ENCODE measurements around the gene NABP2. TPM values are rescaled to one million over a fixed set of nuclear protein-coding genes. Genes with fewer than 3 reads are reported as not detected.

Gene NABP2
- total and polyA plus RNA-seq, 2 donors (not counting 3 experiments of a cell fraction or from before 2014, with no cell fraction given): 42.4 to 59.7 TPM

- H3K9me3 ChIP-seq (replicated peaks; ENCODE audit: control insufficient read depth, insufficient read depth, low read length): no peaks in the 10 kb centered on the region
- POLR2A ChIA-PET: no interaction called here
- no peak overlapping the region for H3K27ac ChIP-seq (ENCODE audit: insufficient read depth, low read depth, low read length)
- no peaks in the 10 kb centered on the region for H3K9me1 ChIP-seq (replicated peaks; ENCODE audit: control insufficient read depth, extremely low read depth, insufficient read depth, low read length)
- no peak overlapping the region for H2AFZ ChIP-seq (ENCODE audit: low read depth, low read length)
- TF ChIP-seq JUN (IDR thresholded peaks at IDR 0.05; ENCODE audit: borderline replicate concordance, insufficient read depth, insufficient read length, low read depth) (no peak), EZH2 (IDR thresholded peaks at IDR 0.05; ENCODE audit: borderline replicate concordance, low read depth, low read length, severe bottlenecking) (no peak)
- no peak overlapping the region for H3K9ac ChIP-seq (replicated peaks; ENCODE audit: extremely low read depth, insufficient read depth, low read length)
- H3K4me3 ChIP-seq (replicated peaks in 1 of 3; ENCODE audit: insufficient read depth in 1 of 3, low read depth in 1 of 3, low read length in 3 of 3): no peak overlapping the region
- H3K4me2 ChIP-seq (ENCODE audit: insufficient read depth, low read length): no peak overlapping the region
- intact Hi-C loops (cut with micrococcal nuclease): no loop called here
- FAIRE-seq (no peak), DNase-seq (ENCODE audit: low read depth, low spot score) (no peak)
- dilution Hi-C loops (cut with MboI; ENCODE audit: extremely low pct_ligation_motif_present, low sequenced_read_pairs): no loop called here
- BruUV-seq (replicated peaks): no TSS peak
- H4K20me1 ChIP-seq (replicated peaks; ENCODE audit: control insufficient read depth, extremely low read depth, insufficient read depth, low read length): no peaks in the 10 kb centered on the region
- no peaks in the 10 kb centered on the region for H3K27me3 ChIP-seq (ENCODE audit: control insufficient read depth in 2 of 2, insufficient read depth in 2 of 2, low read length in 2 of 2)
- H3K4me1 ChIP-seq (ENCODE audit: control insufficient read depth, extremely low read depth, insufficient read depth, low read length): no peaks in the 10 kb centered on the region
- CTCF ChIA-PET: interaction anchor here (0.7 kb wide), 1 partner anchor 14 kb away, joined by 3 read pairs; the partner anchor contains the start of gene SLC39A5
- H3K36me3 ChIP-seq (ENCODE audit: control insufficient read depth in 2 of 2, extremely low read depth in 1 of 2, insufficient read depth in 2 of 2, low read length in 2 of 2): peaks cover 25 to 75% of the 10 kb centered on the region in 2 experiments
- H3K79me2 ChIP-seq (ENCODE audit: control insufficient read depth, insufficient read depth, low read length): no peaks in the 10 kb centered on the region
Measured at GRCh38 chr12:56242986-56243385, 18.8 kb downstream of the NABP2 start.

DNA sequence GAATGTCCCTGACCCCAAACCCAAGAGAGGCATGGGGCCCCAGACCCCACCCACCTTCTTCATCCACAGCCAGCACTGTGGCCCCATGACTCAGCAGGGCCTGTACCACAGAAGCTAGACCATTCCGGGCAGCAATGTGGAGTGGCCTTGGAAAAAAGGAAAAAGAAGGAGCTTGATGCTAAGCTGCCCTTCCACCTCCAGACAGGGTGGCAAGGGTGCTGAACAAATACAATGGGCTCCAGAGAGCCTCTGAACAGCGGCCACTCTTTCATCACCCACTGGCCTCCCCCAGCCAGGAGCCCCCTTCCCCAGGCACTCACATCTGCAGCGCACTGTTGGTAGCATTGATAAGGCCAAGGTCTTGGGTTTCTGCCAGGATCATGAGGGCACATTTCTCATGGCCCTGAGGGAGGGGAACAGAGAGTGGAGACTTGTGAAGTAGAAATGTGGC is 19.6 kb downstream of the NABP2 start:
- POLR2A ChIA-PET: no interaction called here
- Histone ChIP-seq H3K4me1 (ENCODE audit: control insufficient read depth, extremely low read depth, insufficient read depth, low read length) (no peaks in the 10 kb centered on the region), H4K20me1 (replicated peaks; ENCODE audit: control insufficient read depth, extremely low read depth, insufficient read depth, low read length) (no peaks in the 10 kb centered on the region), H3K79me2 (ENCODE audit: control insufficient read depth, insufficient read depth, low read length) (no peaks in the 10 kb centered on the region), H3K9me1 (replicated peaks; ENCODE audit: control insufficient read depth, extremely low read depth, insufficient read depth, low read length) (no peaks in the 10 kb centered on the region), H3K27ac (ENCODE audit: insufficient read depth, low read depth, low read length) (no peak overlapping the region), H3K36me3 (ENCODE audit: control insufficient read depth in 2 of 2, extremely low read depth in 1 of 2, insufficient read depth in 2 of 2, low read length in 2 of 2) (peaks cover 27 to 81% of the 10 kb centered on the region in 2 experiments), H3K27me3 (ENCODE audit: control insufficient read depth in 2 of 2, insufficient read depth in 2 of 2, low read length in 2 of 2) (no peaks in the 10 kb centered on the region), H3K4me2 (ENCODE audit: insufficient read depth, low read length) (no peak overlapping the region), H3K9ac (replicated peaks; ENCODE audit: extremely low read depth, insufficient read depth, low read length) (no peak overlapping the region), H3K9me3 (replicated peaks; ENCODE audit: control insufficient read depth, insufficient read depth, low read length) (no peaks in the 10 kb centered on the region), H2AFZ (ENCODE audit: low read depth, low read length) (no peak overlapping the region), H3K4me3 (replicated peaks in 1 of 3; ENCODE audit: insufficient read depth in 1 of 3, low read depth in 1 of 3, low read length in 3 of 3) (no peak overlapping the region)
- intact Hi-C loops (cut with micrococcal nuclease): no loop called here
- BruUV-seq (replicated peaks): no TSS peak
- dilution Hi-C loops (cut with MboI; ENCODE audit: extremely low pct_ligation_motif_present, low sequenced_read_pairs): no loop called here
- TF ChIP-seq, protein P1, sequence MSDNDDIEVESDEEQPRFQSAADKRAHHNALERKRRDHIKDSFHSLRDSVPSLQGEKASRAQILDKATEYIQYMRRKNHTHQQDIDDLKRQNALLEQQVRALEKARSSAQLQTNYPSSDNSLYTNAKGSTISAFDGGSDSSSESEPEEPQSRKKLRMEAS (IDR thresholded peaks at IDR 0.05; ENCODE audit: insufficient read depth, insufficient read length): no peak
- TF ChIP-seq MYC (IDR thresholded peaks at IDR 0.05; ENCODE audit: low read depth, low read length) (no peak), JUN (IDR thresholded peaks at IDR 0.05; ENCODE audit: borderline replicate concordance, insufficient read depth, insufficient read length, low read depth) (no peak), CTCF (IDR thresholded peaks at IDR 0.05; ENCODE audit: extremely low read depth in 1 of 2, insufficient read depth in 1 of 2, low read depth in 1 of 2, low read length in 2 of 2) (no peak), FOS (IDR thresholded peaks at IDR 0.05; ENCODE audit: borderline replicate concordance, insufficient read depth, low read length) (no peak), POLR2AphosphoS5 (IDR thresholded peaks at IDR 0.05; ENCODE audit: insufficient read depth, low read depth, low read length) (no peak), EZH2 (IDR thresholded peaks at IDR 0.05; ENCODE audit: borderline replicate concordance, low read depth, low read length, severe bottlenecking) (no peak), GATA2 (IDR thresholded peaks at IDR 0.05; ENCODE audit: insufficient read depth, insufficient read length, low read depth, low read length) (no peak), POLR2A (IDR thresholded peaks at IDR 0.05; ENCODE audit: low read depth, low read length) (no peak)
- DNase-seq (ENCODE audit: low read depth, low spot score): no peak
- CTCF ChIA-PET: no interaction called here
- no peak for FAIRE-seq

All from endothelial cell of umbilical vein (primary cell).